ENCODE measurements around the gene FAM120B. TPM values are rescaled to one million over a fixed set of nuclear protein-coding genes. Genes with fewer than 3 reads are reported as not detected.
"Not testable (repeated sequence)": the region's sequence is repeated elsewhere in the genome, so short reads cannot be mapped to it uniquely, and the experiment has no call there.

FAM120B gene
- total RNA-seq, 1 donor from 2014 or later, result 27.4 TPM

- intact Hi-C loops (cut with DNase I), result no loop called here
- no peak for DNase-seq (ENCODE audit: low spot score)
These were observed 60.7 kb downstream of the FAM120B start for GRCh38 chr6:170367241-170367640.

GRCh38 chr6:170368544-170368943 lies 62.0 kb downstream of the FAM120B start:
- no peak for DNase-seq (ENCODE audit: low spot score)
- intact Hi-C loops (cut with DNase I), result no loop called here

- no peak for DNase-seq (ENCODE audit: low spot score)
- intact Hi-C loops (cut with DNase I), result no loop called here
These were observed 62.8 kb downstream of the FAM120B start for GRCh38 chr6:170369403-170369802.

GRCh38 chr6:170370416-170370815 lies 63.9 kb downstream of the FAM120B start:
- no peak for DNase-seq (ENCODE audit: low spot score)
- intact Hi-C loops (cut with DNase I), result no loop called here

GRCh38 chr6:170371080-170371479 lies 64.5 kb downstream of the FAM120B start:
- intact Hi-C loops (cut with DNase I), result no loop called here
- no peak for DNase-seq (ENCODE audit: low spot score)

- no peak for DNase-seq (ENCODE audit: low spot score)
- intact Hi-C loops (cut with DNase I), result no loop called here
These were observed 65.0 kb downstream of the FAM120B start for GRCh38 chr6:170371588-170371987.

GRCh38 chr6:170372380-170373325 lies 66.1 kb downstream of the FAM120B start:
- no peak for DNase-seq (ENCODE audit: low spot score)
- intact Hi-C loops (cut with DNase I), result no loop called here

- intact Hi-C loops (cut with DNase I), result no loop called here
These were observed 68.2 kb downstream of the FAM120B start for GRCh38 chr6:170374571-170375444.

GRCh38 chr6:170375661-170376060 lies 69.1 kb downstream of the FAM120B start:
- intact Hi-C loops (cut with DNase I), result no loop called here
- DNase-seq (ENCODE audit: low spot score), result no peak

More at GRCh38 chr6:170374571-170375444, 68.2 kb downstream of the FAM120B start:
- no peak for DNase-seq (ENCODE audit: low spot score)

- intact Hi-C loops (cut with DNase I), result no loop called here
- DNase-seq (ENCODE audit: low spot score), result no peak
These were observed 70.0 kb downstream of the FAM120B start for GRCh38 chr6:170376386-170377043.

GRCh38 chr6:170378502-170378901 lies 71.9 kb downstream of the FAM120B start:
- intact Hi-C loops (cut with DNase I), result no loop called here
- no peak for DNase-seq (ENCODE audit: low spot score)

GRCh38 chr6:170381562-170381961 lies 75.0 kb downstream of the FAM120B start:
- intact Hi-C loops (cut with DNase I), result no loop called here

GRCh38 chr6:170383466-170384035 lies 77.0 kb downstream of the FAM120B start:
- no peak for DNase-seq (ENCODE audit: low spot score)
- intact Hi-C loops (cut with DNase I), result no loop called here

More at GRCh38 chr6:170381562-170381961, 75.0 kb downstream of the FAM120B start:
- DNase-seq (ENCODE audit: low spot score), result no peak

- intact Hi-C loops (cut with DNase I), result no loop called here
- DNase-seq (ENCODE audit: low spot score), result no peak
These were observed 78.9 kb downstream of the FAM120B start for GRCh38 chr6:170385506-170385905.

- intact Hi-C loops (cut with DNase I), result no loop called here
- DNase-seq (ENCODE audit: low spot score), result no peak
These were observed 81.6 kb downstream of the FAM120B start for GRCh38 chr6:170388113-170388512.

- DNase-seq (ENCODE audit: low spot score), result no peak
- intact Hi-C loops (cut with DNase I), result no loop called here
These were observed 86.5 kb downstream of the FAM120B start for GRCh38 chr6:170393033-170393432.

GRCh38 chr6:170393807-170394399 lies 87.3 kb downstream of the FAM120B start:
- intact Hi-C loops (cut with DNase I), result no loop called here
- no peak for DNase-seq (ENCODE audit: low spot score)

- intact Hi-C loops (cut with DNase I), result no loop called here
- DNase-seq (ENCODE audit: low spot score), result no peak
These were observed 88.4 kb downstream of the FAM120B start for GRCh38 chr6:170394980-170395379.

- DNase-seq (ENCODE audit: low spot score); intact Hi-C loops (cut with DNase I): not testable (repeated sequence)
These were observed 92.3 kb downstream of the FAM120B start for GRCh38 chr6:170398743-170399369.

All from cardiac septum (tissue), 1 donor.